DND-41 (cell line): ENCODE results near the gene WDR31.

Experiments
- CTCF ChIP-seq: IDR thresholded peaks from 2 replicates; pipeline ENCODE4 v1.5.1; 2012; ENCODE audit warnings: borderline replicate concordance, low read length, moderate library complexity, mild to moderate bottlenecking; ENCODE audit not compliant: poor library complexity, severe bottlenecking; ENCODE audit errors: extremely low read depth
- EZH2 ChIP-seq: IDR thresholded peaks from 3 replicates; pipeline ENCODE4 v1.6.1; 2012; ENCODE audit warnings: borderline replicate concordance, low read depth, mild to moderate bottlenecking, moderate library complexity, low read length, inconsistent platforms; ENCODE audit not compliant: severe bottlenecking

- no peak for TF ChIP-seq CTCF
- no peak for TF ChIP-seq EZH2
Observed at GRCh38 chr9:113302792-113303418, 37.2 kb downstream of the WDR31 start, which contains the start of gene RNF183.
